HG02884 (cell line): ENCODE results near the gene CDHR5.

Experiments
- ATAC-seq: cut with Tn5 transposase; IDR thresholded peaks from one replicate; pipeline ENCODE4 v1.9.1; 2021; ENCODE audit warnings: mild to moderate bottlenecking, moderate library complexity; ENCODE audit not compliant: unreplicated experiment

Gene CDHR5

DNA sequence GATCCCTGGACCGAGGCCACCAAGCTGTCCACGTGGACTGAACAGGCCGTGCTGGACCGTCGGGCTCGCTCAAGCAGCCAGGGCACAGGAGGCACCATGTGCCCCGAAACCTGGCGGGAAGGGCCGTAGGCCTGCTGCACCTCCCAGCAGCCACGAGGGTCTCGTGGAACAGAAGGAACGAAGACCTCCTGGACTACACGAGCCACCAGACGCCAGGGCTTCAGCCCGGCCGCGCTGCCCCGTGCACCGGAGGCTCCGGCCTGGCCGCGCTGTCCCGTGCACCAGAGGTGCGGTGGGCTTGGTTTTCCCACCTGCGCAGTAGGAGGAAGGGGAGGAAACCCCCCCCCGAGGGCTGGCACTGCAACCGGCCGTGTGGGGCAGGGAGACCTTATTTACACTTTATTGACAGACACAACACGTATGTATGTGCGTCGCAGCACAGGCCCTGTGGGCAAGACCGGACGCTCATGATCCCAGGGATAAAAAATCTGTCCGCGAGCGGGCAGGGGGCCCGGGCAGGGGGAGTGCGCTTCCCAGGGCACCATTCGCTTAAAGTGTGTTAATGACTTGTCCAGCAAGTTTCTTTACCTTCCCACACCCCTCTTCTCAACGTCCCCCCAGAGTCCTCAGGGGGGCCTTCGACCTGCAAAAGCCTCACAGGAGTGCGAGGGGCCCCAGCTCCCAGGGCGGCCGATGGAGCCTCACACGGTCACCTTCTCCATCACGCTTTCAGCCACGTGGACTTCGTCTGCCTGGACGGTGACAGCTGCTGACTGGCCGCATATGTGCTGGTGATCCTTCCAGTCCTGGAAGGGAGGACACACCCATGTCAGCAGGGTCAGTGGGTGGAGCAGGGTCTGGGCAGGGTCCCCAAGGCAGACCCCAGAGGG is 19.3 kb upstream of the CDHR5 start:
- no peak for ATAC-seq

DNA sequence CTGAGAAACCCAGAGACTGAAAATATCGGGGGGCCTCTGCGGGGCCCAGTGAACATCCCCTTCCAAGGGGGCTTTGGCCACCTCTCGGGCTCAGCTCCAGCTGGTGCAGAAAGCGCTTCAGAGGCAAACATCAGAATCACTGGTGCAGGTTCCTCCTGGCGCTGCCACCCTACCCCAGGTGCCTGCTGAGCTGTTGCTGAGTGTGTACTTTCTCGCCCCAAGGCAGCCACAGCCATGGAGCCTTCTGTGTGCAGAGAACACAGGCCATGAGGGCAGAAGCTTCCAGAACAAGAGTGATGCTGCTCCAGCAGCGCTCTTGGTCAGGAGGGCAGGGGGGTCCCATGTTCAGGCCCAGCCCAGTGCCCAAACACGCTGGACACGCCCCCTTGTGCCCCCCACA is 18.6 kb upstream of the CDHR5 start:
- no peak for ATAC-seq

DNA sequence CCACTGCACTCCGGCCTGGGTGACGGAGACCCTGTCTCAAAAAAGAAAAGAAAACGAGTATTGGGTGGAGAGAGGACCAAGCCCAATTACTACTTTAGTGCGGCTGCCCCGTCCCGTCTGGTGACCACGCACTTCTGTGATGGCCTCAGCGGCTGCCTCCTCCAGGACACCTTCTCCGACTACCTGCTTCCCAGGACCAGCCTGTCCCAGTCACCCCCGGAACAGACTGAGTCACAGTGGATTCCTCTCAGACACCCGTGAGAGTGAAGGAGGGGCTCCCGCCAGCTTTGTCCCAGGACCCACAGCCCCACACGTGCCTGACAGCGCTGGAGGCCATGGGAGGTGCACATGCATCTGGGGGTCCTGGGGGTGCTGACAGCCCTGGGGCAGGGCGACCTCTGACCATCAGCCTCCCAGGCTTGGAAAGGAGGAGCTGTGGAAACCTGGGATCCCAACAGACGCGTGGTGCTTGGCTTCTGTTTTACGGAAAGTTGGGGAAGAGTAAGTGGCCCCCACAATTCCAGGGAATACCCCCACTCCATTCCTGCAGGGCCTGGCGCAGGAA is 17.1 kb upstream of the CDHR5 start:
- ATAC-seq = no peak

DNA sequence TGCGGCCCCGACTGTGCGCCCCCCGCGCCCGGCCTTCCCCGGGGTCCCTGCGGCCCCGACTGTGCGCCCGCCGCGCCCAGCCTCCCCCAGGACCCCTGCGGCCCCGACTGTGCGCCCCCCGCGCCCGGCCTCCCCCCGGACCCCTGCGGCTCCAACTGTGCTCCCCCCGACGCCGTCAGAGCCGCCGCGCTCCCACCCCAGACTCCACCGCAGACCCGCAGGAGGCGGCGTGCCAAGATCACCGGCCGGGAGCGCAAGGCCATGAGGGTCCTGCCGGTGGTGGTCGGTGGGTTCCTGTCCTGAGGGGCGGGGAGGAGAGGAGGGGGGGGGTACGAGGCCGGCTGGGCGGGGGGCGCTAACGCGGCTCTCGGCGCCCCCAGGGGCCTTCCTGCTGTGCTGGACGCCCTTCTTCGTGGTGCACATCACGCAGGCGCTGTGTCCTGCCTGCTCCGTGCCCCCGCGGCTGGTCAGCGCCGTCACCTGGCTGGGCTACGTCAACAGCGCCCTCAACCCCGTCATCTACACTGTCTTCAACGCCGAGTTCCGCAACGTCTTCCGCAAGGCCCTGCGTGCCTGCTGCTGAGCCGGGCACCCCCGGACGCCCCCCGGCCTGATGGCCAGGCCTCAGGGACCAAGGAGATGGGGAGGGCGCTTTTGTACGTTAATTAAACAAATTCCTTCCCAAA is 15.4 kb upstream of the CDHR5 start:
- no peak for ATAC-seq

DNA sequence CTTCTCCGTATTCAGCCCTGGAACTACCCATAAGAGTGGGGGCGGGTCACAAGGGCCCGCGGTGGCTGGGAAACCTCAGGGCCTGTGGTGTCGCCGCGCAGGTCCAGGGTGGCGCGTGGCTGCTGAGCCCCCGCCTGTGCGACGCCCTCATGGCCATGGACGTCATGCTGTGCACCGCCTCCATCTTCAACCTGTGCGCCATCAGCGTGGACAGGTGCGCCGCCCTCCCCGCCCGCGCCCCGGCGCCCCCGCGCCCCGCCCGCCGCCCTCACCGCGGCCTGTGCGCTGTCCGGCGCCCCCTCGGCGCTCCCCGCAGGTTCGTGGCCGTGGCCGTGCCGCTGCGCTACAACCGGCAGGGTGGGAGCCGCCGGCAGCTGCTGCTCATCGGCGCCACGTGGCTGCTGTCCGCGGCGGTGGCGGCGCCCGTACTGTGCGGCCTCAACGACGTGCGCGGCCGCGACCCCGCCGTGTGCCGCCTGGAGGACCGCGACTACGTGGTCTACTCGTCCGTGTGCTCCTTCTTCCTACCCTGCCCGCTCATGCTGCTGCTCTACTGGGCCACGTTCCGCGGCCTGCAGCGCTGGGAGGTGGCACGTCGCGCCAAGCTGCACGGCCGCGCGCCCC is 14.7 kb upstream of the CDHR5 start:
- no peak for ATAC-seq

DNA sequence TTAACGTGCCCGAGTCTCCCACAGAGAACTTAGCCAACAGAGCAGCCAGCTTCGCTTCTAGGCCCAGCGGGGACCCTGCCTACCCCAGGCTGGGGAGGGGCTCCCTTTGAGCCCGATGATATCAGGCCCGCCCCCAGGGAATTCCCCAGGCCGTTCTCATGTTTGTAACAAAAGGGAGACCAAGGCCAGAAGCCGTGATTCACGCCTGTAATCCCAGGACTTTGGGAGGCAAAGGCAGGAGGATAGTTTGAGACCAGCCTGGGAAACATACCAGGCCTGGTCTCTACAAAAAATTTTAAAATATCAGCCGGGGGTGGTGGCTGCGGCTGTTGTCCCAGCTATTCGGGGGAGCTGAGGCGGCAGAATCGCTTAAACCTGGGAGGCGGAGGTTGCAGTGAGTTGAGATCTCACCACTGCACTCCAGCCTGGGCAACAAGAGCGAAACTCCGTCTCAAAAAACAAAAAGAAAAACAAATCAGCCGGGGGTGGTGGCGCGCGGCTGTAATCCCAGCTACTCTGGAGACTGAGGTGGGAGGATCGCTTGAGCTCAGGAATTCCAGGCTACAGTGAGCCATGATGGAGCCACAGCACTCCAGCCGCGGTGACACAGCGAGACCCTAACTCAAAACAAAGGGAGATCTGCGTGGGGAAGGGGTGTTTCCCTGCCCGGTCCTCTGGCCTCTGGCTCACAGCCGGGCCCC is 14.0 kb upstream of the CDHR5 start:
- no peak for ATAC-seq

DNA sequence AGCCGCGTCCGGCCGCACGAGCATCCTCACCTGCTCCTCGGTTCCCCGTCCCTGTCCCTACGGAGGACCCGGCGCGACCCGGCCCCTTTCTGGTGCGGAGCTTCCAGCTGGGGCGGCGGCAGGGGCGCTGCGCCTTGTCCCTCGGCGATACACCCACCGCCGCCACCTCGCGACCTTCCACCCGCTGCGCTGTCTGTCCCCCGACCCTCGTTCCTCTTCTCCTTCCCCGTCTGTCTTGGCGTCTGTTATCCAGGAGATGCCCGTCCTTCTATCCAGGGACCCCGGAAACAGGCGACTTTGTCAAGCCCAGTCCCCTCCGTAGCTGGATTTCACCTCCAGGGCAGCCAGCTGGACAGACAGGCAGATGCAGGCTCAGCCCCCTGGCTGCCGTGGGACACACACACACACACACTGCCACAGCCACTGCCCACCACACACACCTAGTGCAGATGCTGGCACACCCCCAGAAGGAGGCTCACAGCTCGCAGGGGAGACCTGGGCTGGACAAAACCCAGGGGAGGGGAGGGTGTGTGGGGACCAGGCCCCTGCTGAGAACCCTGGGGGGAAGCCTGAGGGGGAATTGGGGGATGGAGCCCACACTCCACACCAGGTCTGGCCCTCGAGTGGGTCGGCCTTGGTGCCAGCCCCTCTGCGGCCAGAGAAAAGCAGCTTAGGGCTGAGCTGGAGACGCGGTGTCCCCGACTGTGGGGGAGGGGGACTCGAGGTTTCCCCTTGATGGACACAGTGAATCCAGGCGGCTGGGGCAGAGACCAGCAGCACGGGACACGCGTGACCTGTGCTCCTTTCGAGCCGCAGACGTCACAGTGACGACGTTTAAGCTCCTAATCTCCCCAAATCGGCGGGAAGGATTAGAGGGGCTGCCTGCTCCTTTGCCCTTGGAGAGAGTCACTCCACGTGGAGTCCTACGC is 13.1 kb upstream of the CDHR5 start:
- no peak for ATAC-seq

DNA sequence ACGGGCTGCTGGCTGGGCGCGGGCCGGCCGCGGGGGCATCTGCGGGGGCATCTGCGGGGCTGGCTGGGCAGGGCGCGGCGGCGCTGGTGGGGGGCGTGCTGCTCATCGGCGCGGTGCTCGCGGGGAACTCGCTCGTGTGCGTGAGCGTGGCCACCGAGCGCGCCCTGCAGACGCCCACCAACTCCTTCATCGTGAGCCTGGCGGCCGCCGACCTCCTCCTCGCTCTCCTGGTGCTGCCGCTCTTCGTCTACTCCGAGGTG is 12.5 kb upstream of the CDHR5 start:
- no peak for ATAC-seq

DNA sequence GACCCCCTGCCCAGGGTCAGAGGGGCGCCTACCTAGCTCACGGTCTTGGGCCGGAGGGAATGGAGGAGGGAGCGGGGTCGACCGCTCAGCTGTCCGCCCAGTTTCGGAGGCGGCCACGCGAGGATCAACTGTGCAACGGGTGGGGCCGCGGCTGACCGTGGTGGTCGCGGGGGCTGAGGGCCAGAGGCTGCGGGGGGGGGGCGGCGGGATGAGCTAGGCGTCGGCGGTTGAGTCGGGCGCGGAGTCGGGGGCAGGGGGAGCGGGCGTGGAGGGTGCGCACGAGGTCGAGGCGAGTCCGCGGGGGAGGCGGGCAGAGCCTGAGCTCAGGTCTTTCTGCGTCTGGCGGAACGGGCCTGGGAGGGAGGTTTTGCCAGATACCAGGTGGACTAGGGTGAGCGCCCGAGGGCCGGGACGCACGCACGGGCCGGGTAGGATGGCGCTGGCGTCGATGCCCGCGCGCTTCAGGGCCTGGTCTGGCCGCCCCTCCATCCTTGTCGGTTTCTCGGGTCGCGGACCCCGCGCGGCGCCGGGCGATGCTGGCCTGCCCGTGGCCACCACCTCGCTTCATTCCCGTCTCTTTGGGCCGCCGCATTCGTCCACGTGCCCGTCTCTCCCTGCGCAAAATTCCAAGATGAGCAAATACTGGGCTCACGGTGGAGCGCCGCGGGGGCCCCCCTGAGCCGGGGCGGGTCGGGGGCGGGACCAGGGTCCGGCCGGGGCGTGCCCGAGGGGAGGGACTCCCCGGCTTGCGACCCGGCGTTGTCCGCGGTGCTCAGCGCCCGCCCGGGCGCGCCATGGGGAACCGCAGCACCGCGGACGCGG is 12.0 kb upstream of the CDHR5 start, which contains the start of gene DRD4:
Gene DRD4 (plus strand): TSS at position 759 of the 822 bp plus-strand sequence. CDS start 36 bp downstream, at position 795.
- ATAC-seq = no peak

DNA sequence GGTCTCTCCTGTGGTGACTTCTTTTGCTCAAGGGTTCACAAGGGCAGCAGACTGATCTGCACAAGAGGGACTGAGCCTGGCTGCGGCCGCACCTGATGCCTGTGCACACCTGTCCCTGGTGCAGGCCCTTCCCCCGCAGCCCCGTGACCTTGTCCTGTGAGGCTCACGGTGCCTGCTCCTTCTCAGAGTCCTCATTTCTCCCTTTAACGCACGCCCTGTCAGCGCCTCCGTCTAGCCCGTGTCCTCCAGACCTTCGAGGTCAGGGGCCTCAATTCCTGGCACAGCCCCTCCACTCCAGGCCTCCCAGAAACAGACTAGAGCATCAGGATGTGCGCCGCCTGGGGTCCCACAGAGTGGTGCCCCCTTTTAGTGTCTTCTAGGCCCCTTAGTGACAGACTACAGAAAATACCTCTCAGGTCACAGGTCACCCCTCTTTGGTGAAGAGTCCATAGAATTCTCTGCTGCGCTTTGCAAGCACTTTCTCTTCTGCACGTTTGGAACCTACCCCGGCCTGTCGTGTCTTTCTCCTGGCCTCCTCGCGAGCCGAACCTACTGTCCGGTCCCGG is 11.3 kb upstream of the CDHR5 start:
- ATAC-seq = no peak

DNA sequence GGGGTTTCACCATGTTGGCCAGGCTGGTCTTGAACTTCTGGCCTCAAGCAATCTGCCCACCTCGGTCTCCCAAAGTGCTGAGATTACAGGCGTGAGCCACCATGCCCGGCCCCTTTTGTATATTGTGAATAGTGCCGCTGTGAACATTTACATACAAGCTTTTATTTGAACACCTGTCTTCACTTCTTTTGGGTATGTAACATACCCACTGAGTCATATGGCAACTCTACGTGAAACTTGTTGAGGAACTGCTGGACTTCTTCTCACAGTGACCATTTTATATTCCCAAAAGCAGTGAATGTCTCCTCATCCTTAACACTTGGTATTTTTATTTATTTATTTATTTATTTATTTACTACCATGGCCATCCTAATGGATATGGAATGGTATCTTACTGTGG is 6.1 kb upstream of the CDHR5 start:
- no peak for ATAC-seq

DNA sequence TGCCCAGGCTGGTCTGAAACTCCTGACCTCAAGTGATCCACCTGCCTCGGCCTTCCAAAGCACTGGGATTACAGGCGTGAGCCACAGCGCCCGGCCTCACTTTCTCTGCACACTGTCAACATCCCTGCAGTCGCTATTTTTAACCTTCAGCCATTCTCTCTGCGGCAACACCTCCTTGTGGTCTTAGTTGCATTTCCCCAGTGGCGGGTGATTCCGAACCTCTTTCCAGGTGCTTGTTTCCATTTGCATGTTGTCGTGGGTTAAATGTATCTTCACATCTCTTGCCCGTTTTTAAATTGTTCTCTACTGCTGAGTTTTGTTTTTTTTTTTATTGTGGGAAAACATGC is 4.5 kb upstream of the CDHR5 start:
- ATAC-seq = no peak

DNA sequence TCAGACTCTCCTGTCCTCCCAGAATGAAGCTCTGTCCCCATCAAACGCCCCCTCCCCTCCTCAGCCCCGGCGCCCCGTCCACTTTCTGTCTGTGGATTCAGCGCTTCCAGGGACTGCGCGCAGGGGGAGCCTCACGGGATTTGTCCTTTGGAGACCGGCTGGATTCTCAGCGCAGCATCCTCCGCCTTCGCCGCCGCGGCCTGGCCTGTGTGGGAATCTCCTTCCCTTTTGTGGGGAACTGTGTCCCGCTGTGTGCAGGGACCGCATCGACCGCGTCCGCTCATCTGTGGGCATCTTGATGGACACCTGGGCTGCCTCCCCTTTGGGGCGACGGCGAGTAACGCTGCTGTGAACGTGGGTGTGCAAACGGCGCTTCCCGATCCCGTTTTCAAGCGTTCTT is 3.3 kb upstream of the CDHR5 start:
- ATAC-seq = no peak

DNA sequence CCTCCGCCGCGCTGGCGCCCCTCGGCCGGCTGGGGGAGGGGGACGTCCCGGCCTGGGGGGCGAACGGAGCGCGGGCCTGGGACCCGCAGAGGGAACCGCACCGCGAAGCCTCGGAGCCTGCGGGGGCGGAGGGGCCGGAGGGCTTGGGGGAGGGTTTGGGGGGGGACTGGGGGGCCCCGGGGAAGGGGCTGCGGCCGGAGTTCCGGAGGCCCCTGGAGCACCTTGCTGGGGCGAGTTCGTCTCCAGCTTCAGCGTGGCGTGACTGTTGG is 2.5 kb upstream of the CDHR5 start:
- ATAC-seq = no peak

DNA sequence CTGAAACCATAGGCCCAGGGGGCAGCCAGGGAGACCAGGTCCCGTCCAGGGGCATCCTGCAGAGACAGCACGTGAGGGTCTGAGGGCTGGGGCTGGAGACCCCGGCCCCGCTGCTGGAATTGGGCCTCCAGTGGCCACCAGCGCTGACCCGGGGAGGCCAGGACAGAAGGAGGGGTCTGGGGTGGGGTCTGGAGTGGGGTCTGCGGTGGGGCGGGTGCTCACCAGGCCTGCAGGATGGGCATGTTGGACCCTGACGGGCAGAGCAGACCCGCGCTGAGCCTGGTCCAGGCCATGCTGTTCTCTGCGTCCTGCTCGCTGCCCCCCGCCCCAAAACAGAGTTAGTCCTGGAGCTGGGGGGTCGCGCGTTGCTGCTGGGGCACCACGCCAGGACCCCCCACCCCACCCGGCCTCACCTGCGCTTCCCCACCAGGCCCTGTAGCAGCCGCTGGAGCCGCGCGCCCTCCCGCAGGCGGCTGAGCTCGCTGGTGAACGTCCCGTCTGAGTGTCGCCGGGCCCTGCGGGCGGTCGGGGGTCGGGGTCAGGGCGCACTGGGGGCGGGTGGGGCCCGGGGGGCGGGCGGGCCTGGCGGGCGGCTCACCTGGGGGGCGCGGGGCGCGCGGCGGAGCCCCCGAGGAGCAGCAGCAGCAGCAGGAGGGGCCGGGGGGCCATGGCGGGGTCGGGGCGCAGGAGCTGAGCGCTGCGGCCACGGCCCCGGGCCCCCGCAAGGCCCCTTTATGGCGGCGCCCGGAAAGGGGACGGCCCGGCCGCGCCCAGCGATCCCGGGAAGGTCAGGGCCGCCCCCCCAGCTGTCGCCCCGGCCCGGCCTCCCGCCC is 1.9 kb upstream of the CDHR5 start, which contains the start of gene SCT:
Gene SCT (minus strand): TSS at position 707 of the 833 bp plus-strand sequence. CDS start 38 bp downstream, at position 669.
- no peak for ATAC-seq

DNA sequence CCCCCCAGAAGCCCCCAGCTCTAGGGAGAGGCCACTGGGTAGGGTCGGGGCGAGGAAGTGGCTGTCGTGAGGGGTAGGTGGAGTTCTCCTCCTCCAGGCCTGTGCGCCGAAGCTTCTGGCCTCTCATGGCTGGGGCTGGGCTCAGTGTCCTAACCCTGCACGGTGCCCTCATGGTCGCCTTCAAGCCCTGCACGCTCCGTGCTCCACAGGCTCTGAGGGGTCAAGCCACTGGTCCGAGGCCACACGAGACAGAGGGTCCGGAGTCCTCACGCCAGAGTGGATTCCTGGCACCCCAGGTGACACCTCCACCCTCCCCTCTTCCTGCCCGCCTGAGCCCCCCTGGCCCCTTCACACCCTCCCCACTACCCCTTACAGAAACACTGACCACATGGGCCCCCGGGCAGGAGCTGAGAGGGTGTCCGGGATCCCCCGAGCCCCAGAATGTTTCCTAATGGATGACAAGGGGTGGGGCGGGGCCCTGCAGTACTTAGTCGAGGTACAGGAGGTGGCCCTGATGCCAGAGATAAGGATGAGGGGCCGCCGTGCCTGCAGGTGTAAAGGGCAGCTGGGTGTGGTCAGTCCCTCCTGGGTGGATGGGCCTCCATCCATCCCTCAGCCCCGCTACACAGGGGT is 997 bp upstream of the CDHR5 start:
- no peak for ATAC-seq

DNA sequence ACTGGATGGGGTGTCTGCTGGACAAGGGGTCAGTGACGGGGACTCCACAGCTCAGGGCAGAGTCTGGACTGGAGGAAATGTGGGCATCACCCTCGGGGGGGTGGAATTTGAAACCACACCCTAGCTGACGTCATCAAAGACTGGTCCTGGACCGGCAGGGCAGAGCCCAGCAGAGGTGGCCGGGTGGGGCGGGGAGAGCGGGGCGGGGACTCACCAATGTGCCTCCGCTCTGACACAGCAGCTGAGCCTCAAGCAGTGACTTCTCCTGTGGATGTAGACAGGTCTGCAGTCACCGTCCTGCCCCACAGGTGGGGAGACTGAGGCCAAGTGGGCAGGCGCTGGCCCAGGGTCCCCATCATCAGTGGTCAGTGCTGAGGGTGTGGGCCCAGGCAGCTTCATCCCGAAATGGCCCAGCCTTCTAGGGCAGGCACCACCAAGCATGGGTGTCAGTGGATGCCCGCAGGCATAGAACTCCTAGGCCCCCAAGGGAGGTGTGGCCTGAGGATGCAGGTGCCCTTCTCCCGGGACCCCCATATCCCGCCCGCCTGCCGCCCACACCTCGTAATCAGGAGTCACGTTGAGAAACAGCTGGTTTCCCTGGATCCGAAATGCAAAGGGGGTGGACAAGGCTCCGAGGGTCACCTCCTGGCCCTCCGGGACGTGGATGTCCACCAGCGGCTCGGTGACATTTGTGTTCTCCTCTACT is 603 bp downstream of the CDHR5 start:
- ATAC-seq = no peak
